CD4-positive, alpha-beta T cell treated with Interleukin-10 for 1 hour (primary cell): ENCODE results near the gene SPATA3.

Experiments
- DNase-seq: peaks from one replicate; pipeline ENCODE4 v3.0.0-alpha.2; 2020

SPATA3 gene

GRCh38 chr2:230968921-230969658 is 26.8 kb upstream of the SPATA3 start:
- no peak for DNase-seq

- DNase-seq, result no peak
Measured at GRCh38 chr2:230969659-230970015, 26.3 kb upstream of the SPATA3 start.

GRCh38 chr2:230972046-230972445 is 23.9 kb upstream of the SPATA3 start:
- DNase-seq, result no peak

- DNase-seq, result peak; percentile 87
Measured at GRCh38 chr2:230974096-230974913, 21.6 kb upstream of the SPATA3 start.

GRCh38 chr2:230975927-230976326 is 20.0 kb upstream of the SPATA3 start:
- DNase-seq, result peak; percentile 15

GRCh38 chr2:230976671-230977171 is 19.2 kb upstream of the SPATA3 start:
- DNase-seq, result peak; percentile 13

GRCh38 chr2:230980468-230980867 is 15.5 kb upstream of the SPATA3 start:
- DNase-seq, result peak; percentile 28

- peak; percentile 42 for DNase-seq
Measured at GRCh38 chr2:230981704-230982103, 14.2 kb upstream of the SPATA3 start.

- DNase-seq, result no peak
Measured at GRCh38 chr2:230982126-230982525, 13.8 kb upstream of the SPATA3 start.

GRCh38 chr2:230982528-230982927 is 13.4 kb upstream of the SPATA3 start:
- no peak for DNase-seq

- no peak for DNase-seq
Measured at GRCh38 chr2:230983566-230983965, 12.4 kb upstream of the SPATA3 start.

GRCh38 chr2:230984393-230985220 is 11.3 kb upstream of the SPATA3 start:
- no peak for DNase-seq

- DNase-seq, result no peak
Measured at GRCh38 chr2:230985519-230986231, 10.2 kb upstream of the SPATA3 start.

GRCh38 chr2:230986520-230987136 is 9.3 kb upstream of the SPATA3 start:
- DNase-seq, result no peak

GRCh38 chr2:230987137-230988020 is 8.5 kb upstream of the SPATA3 start:
- peak; percentile 74 for DNase-seq

GRCh38 chr2:230989731-230990130 is 6.2 kb upstream of the SPATA3 start:
- DNase-seq, result no peak

- DNase-seq, result no peak
Measured at GRCh38 chr2:230990131-230990898, 5.6 kb upstream of the SPATA3 start.

GRCh38 chr2:230990899-230991150 is 5.1 kb upstream of the SPATA3 start:
- DNase-seq, result no peak

- DNase-seq, result no peak
Measured at GRCh38 chr2:230991598-230991997, 4.3 kb upstream of the SPATA3 start.

- no peak for DNase-seq
Measured at GRCh38 chr2:230996661-230997060, 740 bp downstream of the SPATA3 start.

GRCh38 chr2:230998882-230999281 is 3.0 kb downstream of the SPATA3 start:
- no peak for DNase-seq
